GM19099 (cell line): ENCODE data around the gene UBXN10.

ENCODE experiments used
- POLR2A ChIP-seq: IDR thresholded peaks from 3 replicates; pipeline ENCODE4 v1.6.1; 2011; ENCODE audit warnings: low read depth; ENCODE audit not compliant: insufficient read length; ENCODE audit errors: extremely low read depth

The UBXN10 gene

DNA sequence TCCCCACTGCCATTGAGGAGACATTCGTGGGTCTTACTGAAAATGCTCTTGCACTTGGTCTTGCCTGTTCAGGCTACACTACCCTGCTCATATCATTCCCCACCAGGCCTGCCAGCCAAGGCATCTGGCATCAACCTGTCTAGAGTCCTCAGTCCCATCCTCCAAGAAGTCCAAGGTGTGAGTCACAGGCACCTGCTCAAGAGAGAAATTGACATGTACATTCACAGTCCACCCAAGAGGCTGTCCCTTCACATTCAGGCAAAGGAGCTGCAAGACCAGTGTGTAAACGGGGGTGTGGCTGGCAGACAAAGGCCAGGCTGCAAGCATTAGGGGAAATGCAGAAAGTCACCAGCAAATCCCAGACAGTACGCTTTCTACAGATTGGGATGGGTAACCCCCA lies 13.5 kb downstream of the UBXN10 start:
- TF ChIP-seq POLR2A, result no peak

DNA sequence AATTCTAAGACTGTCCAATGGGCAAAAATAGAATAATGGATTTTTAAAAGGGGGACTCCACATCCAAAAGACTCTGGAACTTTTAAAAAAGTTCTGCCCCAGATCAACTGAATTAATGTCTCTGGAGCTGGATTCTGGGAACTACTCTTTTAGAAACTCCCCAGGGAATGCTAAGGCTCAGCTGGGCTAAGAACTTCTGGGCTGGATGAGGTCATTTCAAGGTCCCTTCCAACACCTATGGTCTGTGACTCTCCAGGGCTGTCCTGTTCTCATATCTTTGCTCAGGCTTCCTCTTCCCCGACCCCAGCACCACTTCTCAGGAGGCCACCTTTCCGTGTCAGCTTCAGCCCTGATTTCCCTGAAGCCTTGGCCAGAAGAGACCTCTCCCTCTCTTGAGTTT lies 13.9 kb downstream of the UBXN10 start:
- no peak for TF ChIP-seq POLR2A

DNA sequence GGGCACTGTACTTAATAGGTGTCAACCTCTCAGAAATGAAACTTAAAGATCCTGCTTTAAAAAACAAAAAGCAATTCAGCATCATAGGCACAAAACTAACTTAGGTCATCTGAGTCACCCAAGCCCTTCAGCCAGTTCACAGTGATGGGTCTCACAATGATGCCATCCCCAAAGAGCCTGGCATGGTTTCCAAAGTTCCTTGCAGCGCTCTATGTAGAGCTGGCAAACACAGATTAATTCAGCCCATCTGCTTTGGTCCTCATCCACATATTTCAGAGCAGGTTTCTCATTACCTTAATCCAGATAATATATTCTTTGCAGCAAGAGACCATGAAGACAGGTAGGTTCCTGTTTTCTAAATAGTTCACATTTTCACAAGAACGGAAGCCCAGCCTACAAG lies 15.1 kb downstream of the UBXN10 start:
- TF ChIP-seq POLR2A, result no peak

DNA sequence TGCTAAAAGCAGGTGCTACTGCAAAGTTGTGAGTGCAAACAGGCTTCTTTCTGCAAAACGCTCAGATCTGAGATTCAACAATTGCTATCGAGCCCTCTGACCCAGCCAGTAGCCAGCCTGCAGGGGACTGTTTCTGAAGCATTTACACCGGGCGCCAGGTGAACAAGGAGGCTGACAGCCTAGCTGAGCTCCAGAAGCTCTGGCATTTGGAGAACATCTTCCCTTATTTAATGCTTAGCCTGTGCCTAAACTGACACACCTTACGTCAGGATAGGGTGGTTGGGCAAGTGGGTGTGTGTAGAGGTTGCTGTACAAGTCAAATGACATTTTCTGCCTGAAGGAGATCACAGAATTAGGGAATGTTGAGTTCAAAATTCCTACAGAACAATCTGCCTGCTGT lies 16.3 kb downstream of the UBXN10 start:
- TF ChIP-seq POLR2A, result no peak

DNA sequence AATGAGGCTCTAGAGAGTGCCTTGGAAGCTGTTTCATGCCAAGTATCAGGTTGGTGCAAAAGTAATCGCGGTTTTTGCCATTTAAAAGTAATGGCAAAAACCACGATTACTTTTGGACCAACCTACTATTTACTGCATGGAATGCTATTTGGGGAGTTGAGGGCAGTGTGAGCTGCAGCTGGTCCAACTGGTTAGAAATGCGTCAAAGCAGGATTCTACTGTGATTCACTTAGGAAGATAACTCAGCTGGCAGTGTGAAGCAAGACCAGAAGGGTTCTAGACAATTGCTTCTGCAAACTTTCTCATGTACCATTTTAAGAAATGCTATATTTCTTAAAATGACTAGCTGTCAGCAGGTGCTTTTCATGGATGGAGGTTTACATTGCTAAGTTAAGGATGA lies 21.6 kb downstream of the UBXN10 start:
- no peak for TF ChIP-seq POLR2A

DNA sequence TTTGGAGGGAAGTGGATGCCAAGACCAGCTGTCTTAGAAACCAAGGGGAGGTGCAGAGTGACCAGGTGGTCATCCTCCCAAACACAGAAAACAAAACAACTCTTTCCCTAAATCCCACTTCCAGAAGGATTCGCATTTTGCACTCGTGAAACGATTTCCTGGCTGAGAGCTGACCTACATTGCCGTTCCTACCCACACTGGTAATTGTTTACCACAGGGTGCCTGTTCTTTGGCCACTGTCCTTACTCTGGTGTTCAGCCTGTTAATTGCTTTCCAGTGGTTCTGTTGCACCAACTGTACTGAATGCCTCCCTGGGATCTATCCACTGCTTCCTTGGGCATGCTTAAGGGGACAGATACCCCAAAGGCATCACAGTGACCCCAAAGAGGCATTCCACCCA lies 23.6 kb downstream of the UBXN10 start:
- no peak for TF ChIP-seq POLR2A

DNA sequence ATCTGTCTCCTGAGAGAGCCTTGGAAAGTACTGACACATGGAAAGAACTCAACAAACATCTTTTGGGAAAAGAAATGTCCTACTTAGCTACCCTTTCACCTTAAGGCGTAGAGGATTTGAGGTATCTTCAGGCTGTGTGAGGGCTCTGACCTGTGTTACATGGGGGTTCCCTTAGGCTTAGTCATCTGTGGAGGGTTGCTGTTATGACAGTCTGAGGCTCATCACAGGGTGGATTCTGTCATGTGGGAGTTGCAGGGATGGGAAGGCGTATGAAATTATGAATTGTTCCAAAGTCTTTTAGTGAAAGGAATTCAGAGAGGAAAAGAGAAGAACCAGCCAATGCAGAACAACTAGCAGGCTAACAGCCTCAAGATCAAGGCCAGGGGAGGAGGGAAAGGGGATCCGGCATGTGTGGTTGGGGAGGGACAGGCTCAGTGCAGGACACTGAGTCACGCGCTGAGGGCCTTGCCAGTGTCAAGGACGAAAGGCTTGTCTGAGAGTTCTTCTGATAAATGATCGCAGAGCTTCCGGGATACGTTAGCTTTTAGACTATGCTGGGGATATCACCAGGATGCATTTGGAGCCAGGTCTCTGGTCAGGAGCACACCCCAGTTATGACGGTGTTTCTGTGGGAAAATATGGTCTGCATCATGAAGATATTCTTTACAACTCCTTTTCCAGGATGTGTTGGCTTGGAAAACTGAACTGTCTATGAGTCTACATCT lies 25.0 kb downstream of the UBXN10 start:
- no peak for TF ChIP-seq POLR2A

DNA sequence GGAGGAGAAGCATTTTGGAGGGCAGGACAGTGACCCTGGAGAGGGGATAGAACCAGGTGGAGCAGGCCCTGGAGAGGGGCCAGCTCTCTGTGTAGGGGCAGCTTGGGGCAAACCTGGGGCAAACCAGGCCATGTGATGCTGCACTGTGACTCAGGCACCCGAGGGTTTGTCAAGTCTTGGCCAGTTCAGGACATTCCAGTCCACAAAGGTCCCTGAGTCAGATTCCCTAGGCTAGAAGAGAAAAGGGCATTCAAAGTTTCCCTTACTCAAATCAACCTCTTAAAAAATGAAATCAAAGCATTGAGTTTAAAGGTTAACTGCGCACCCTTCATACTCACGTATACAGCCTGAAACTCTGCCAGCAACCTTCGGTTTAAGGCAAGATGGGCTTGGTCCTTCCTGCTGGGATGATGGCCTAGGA lies 25.6 kb downstream of the UBXN10 start:
- TF ChIP-seq POLR2A, result no peak

DNA sequence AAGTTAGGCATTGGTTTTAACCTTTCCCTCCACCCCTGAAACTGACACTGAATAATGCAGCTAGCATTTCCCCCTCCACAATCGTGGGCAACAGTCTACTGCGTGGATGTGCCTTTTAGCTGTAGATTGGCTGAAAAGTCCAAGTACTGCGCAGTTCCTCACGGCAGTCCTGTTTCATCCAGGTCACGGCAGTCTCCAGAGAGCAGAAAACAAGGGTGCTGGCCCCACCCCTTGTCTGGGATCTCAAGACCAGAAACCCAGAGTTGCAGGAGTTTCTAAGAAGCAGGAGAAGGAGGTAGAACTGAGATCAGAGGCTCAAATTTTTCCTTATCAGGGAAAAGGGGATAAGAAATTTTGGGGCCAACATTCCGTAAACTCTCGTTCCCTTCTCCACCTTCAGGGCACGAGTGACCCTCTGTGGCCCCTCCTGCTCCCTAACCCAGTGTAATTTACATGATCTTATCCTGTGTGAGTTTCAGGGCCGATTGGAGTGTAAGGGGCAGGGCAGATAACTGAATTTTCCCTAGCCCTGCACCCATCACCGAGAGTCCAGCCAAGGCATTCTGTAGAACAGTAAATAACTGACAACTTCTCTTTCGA lies 26.3 kb downstream of the UBXN10 start:
- TF ChIP-seq POLR2A, result no peak

DNA sequence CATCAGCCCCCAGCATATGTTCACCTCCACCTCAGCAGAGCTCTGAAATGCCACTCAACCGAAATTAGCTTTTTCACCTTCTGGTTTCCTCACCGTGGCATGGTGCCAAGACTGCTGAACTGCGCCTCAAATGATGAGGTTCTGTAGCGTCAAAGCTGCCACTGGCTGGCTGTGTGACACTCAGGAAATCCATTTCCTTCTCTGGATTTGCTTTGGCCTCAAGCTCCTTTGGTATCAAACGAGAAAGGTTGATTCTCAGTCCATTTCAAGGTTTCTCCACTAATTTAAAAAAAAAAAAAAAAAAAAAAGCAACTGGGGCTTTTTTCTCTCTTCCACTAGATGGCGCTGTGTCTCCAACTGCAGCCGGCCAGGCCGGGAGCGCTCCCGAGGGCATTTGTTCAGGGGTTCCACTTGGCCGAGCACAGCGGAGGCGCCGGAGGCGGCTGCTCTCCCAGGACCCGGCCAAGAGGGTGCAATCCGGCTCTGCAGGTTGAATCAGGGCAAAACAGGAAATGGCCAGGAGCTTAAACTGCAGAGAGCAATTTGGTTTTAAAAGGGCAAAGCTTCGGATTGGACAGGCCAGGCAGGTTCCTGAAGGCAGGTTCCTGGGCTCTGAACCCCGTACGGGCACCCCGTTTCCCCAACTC lies 26.9 kb downstream of the UBXN10 start:
- TF ChIP-seq POLR2A, result no peak

DNA sequence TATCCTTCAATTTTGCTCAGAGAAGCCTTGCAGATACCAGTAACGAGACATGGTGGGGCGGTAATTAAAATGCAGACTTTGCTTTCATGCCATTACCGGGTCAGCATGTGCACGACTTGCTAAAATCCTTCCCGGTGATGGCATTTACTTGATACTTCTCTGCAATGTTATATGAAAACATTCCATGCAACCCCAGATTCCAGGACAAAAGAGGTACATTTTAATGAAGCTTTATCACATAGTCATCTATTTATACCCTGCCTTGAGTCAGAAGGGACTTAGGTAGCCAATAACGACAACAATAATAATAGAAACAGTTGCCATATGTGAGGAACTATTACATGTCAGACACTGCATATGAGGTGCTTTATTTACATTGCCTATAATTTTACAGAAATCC lies 29.8 kb downstream of the UBXN10 start:
- no peak for TF ChIP-seq POLR2A

DNA sequence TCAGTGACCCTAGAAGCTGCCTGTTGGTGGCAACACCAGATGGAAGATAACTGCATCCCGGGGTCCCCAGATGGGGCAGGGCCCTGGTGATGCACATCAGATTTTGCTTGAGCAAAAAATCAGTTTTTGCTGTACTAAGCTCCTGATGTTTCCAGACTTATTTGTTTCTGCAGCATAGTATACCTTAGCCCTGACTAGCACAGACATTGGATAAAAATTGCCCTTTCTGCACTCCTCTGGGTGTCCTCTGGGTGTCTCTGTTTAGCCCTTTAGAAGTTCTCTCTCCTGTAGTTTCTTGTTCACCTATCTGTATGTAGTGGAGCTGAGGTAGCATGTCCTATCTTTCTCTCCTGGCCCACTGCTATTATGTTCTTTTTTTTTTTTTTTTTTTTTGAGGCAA lies 30.7 kb downstream of the UBXN10 start:
- TF ChIP-seq POLR2A, result no peak

DNA sequence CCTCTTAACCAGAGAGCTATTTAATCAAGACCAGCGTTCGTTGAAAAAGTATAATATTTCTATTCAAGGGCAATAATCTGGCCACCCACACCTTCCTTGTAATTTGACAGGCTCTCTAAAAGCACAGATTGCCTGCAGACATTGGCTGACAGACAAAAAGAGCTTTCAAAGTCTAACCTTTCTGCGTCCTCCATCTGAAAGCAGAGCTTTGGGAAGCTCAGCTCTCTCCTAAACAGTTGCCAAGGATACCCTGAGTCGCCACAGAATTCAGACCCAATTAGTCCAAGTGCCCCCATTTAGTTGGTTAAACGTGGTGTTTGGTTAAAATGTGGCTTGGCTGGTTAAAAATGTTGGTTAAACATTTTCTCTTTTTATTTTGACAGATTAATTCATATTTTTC lies 34.1 kb downstream of the UBXN10 start:
- no peak for TF ChIP-seq POLR2A

DNA sequence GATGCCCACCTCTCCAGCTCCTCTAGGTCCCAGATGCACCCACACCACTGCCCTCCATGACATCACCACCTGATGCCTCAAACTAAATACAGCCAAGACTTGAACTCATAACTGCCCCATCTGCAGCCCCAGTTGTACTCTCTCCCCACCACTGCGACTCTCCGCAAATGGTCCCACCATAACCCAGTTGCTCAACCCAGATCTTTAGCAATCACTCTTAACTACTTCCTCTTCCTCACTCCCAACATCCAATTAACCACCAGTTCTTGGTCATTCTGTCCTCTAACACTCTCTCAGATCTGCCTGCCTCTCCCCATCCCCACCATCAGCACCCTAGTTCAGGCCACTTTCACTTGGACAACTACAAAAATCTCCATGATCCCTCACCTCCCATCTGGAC lies 37.2 kb downstream of the UBXN10 start:
- no peak for TF ChIP-seq POLR2A

DNA sequence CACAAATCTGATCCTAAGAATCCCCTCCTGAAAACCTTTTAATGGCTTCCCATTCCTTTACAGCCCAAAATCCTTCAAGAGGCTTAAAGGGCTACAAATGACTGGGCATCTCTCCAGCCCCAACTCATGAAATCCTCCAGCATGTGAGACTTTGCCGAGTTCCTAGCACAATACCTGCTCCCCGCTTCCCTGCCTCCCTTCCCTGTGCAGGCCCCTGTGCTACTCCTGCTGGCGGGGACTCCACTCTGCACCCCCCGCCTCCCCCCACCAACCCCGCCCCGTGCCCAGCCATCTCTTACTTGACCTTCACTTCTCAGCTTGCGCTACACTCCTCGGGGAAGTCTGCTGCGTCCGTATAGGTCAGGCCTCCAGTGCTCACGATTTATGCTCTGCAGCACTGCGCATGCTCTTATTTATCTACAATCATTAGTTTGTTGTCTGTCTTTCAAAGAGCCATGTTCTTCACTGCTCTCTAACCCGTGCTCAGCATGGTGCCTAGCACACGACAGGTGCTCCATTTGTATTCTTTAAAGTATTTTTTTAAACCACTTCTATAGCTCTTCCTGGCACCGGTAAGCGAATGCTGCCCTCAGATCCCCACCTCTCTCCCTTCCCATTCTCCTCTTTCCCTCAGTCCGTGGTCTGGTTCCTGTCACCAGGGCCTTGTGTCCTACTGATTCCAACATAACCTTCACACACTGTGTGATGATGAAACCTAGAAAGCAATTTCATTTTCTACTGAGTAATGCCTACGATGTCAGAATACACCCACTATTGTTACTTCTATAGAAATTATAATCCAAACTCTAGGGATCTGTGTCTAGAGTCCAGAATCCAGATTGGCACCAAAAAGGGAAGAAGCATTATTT lies 37.9 kb downstream of the UBXN10 start:
- TF ChIP-seq POLR2A, result no peak
